Measurements from ENCODE around the gene FGF14. TPM values are rescaled to one million over a fixed set of nuclear protein-coding genes. Genes with fewer than 3 reads are reported as not detected.

The FGF14 gene
- total RNA-seq, 5 donors from 2014 or later (not counting 1 experiment from before 2014, with no cell fraction given): 0.03 TPM; not detected in 3

DNA sequence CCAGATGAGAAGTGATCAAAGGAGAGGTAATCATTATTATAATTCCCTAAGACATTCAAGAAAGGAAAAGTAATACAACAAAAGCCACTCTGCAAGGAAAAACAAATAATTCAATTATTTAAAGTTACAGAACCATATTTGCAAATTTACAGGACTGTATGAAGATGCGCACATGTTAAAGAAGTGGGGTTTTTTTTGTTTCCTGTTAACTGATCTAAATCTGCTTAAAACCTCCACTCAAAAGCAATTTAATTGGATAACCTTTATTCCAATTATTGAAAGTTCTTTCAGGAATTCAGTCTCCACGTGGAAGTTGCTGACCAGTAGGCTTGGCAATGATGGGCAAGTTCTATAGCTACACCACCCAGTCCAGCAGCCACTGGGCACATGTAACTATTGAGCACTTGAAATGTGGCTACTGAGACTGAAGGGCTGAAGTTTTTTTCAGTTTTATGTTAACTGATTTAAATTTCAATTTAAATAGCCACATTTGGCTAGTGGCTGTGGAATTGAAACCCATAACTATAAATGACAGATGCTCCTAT is 232.3 kb downstream of the FGF14 start:
- no peaks in the 10 kb centered on the region for H3K4me1 Mint-ChIP-seq
- no peak overlapping the region for H3K4me3 ChIP-seq (ENCODE audit: control insufficient read depth in 1 of 2, extremely low read depth in 1 of 2, low read length in 1 of 2)
- no peaks in the 10 kb centered on the region for H3K4me1 ChIP-seq (ENCODE audit: control insufficient read depth in 1 of 2, extremely low read depth in 1 of 2, insufficient read depth in 2 of 2, low read length in 2 of 2)
- DNase-seq (no peak), ATAC-seq (replicated peaks in 1 of 4) (no peak)
- peaks cover 3 to 4% (median 3%) of the 10 kb centered on the region in 3 donors for H3K9me3 Mint-ChIP-seq
- ChIA-PET CTCF (no interaction called here), POLR2A (no interaction called here)
- no peaks in the 10 kb centered on the region for H3K27me3 ChIP-seq (replicated peaks in 1 of 2; ENCODE audit: control insufficient read depth in 2 of 2, extremely low read depth in 1 of 2, insufficient read depth in 2 of 2, low read length in 1 of 2)
- no peak overlapping the region for H3K27ac ChIP-seq (ENCODE audit: low read length)
- H3K4me3 Mint-ChIP-seq: no peak overlapping the region
- no peaks in the 10 kb centered on the region for H3K36me3 ChIP-seq (ENCODE audit: control insufficient read depth in 2 of 2, extremely low read depth in 1 of 2, insufficient read depth in 1 of 2, low read length in 1 of 2)
- H3K27ac Mint-ChIP-seq: no peak overlapping the region
- peaks cover 3 to 8% of the 10 kb centered on the region in 2 donors for H3K27me3 Mint-ChIP-seq
- H3K36me3 Mint-ChIP-seq: no peaks in the 10 kb centered on the region
- 0% methylated on average over 1 of the region's 2 CpGs for WGBS (ENCODE audit: insufficient coverage)
- H3K9me3 ChIP-seq: no peaks in the 10 kb centered on the region

DNA sequence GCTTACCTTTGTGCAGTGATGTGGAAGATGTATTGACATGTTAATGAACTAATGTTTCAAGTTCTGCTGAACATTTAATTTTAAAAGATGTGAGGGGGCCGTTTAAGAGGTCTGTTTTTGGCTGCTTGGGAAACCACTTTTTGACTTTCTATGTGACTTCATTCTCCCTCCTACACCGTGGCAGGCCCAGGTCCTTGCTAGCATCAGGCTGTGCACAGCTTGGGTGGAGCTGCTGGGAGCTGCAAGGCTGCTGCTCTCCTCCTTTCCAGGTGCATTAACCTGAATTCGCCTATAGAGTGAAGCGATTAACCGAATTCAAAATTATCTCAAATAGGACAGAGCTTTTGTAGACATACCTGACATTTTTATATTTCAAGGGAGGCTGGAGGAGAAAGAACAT is 249.1 kb downstream of the FGF14 start:
- no peaks in the 10 kb centered on the region for H3K4me1 ChIP-seq (ENCODE audit: control insufficient read depth in 1 of 2, extremely low read depth in 1 of 2, insufficient read depth in 2 of 2, low read length in 2 of 2)
- H3K4me3 ChIP-seq (ENCODE audit: control insufficient read depth in 1 of 2, extremely low read depth in 1 of 2, low read length in 1 of 2): no peak overlapping the region
- ChIA-PET POLR2A (no interaction called here), CTCF (no interaction called here)
- Mint-ChIP-seq H3K9me3 (peaks cover 0 to 3% (median 0%) of the 10 kb centered on the region in 3 donors), H3K36me3 (no peaks in the 10 kb centered on the region), H3K4me1 (no peaks in the 10 kb centered on the region), H3K27ac (no peak overlapping the region), H3K27me3 (peaks cover 5 to 9% of the 10 kb centered on the region in 2 donors), H3K4me3 (no peak overlapping the region)
- 33% methylated on average over 1 of the region's 5 CpGs for WGBS (ENCODE audit: insufficient coverage)
- H3K36me3 ChIP-seq (ENCODE audit: control insufficient read depth in 2 of 2, extremely low read depth in 1 of 2, insufficient read depth in 1 of 2, low read length in 1 of 2): no peaks in the 10 kb centered on the region
- DNase-seq (no peak), ATAC-seq (replicated peaks in 1 of 4) (no peak)
- H3K27me3 ChIP-seq (replicated peaks in 1 of 2; ENCODE audit: control insufficient read depth in 2 of 2, extremely low read depth in 1 of 2, insufficient read depth in 2 of 2, low read length in 1 of 2): no peaks in the 10 kb centered on the region
- H3K27ac ChIP-seq (ENCODE audit: low read length): no peak overlapping the region
- no peaks in the 10 kb centered on the region for H3K9me3 ChIP-seq

DNA sequence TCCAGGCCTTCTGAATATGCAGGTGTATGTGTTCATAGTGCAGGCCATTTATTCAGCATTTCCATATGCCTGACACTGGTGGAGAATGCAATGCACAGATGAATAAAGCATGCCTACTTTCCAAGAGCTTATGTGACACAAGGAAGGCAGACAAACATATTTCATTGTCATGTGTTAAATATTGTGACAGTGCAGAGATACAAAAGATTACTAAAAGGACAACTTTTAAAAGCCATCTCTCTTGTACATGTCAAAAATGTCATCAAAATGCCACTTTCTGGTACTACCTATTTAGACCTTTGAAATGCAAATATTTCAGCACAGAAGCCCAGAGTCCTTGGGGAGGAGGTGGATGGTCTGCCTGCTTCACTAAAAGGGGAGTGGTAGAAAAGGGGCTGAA is 254.5 kb downstream of the FGF14 start:
- no peak overlapping the region for H3K4me3 Mint-ChIP-seq
- Histone ChIP-seq H3K4me1 (ENCODE audit: control insufficient read depth in 1 of 2, extremely low read depth in 1 of 2, insufficient read depth in 2 of 2, low read length in 2 of 2) (no peaks in the 10 kb centered on the region), H3K9me3 (no peaks in the 10 kb centered on the region), H3K4me3 (ENCODE audit: control insufficient read depth in 1 of 2, extremely low read depth in 1 of 2, low read length in 1 of 2) (no peak overlapping the region), H3K36me3 (ENCODE audit: control insufficient read depth in 2 of 2, extremely low read depth in 1 of 2, insufficient read depth in 1 of 2, low read length in 1 of 2) (no peaks in the 10 kb centered on the region), H3K27ac (ENCODE audit: low read length) (no peak overlapping the region), H3K27me3 (replicated peaks in 1 of 2; ENCODE audit: control insufficient read depth in 2 of 2, extremely low read depth in 1 of 2, insufficient read depth in 2 of 2, low read length in 1 of 2) (no peaks in the 10 kb centered on the region)
- CTCF ChIA-PET: no interaction called here
- no peak for ATAC-seq (replicated peaks in 1 of 4)
- no peak for DNase-seq
- H3K9me3 Mint-ChIP-seq: no peaks in the 10 kb centered on the region
- H3K27ac Mint-ChIP-seq: no peak overlapping the region
- no peaks in the 10 kb centered on the region for H3K36me3 Mint-ChIP-seq
- H3K27me3 Mint-ChIP-seq: peaks cover 2 to 4% of the 10 kb centered on the region in 2 donors
- H3K4me1 Mint-ChIP-seq: no peaks in the 10 kb centered on the region
- POLR2A ChIA-PET: no interaction called here

DNA sequence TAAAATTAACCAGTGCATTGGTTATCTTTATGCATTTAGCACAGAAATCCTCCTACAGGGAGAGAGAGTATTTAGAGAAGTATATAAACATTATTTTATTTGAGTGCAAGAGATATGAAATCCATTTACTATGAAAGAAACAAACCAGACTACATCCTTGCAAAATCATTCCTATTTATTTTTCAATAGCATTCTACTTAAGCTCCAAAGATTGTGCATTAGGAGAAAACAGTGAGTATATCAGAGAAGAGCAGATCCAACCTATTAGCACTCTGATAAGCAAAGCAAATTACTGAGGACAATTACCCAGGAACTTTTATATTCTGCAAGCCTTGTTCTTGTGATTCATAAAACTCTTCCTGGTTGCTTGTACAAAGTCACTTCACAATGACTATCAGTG is 256.1 kb downstream of the FGF14 start:
- no peak for DNase-seq
- Histone ChIP-seq H3K4me3 (ENCODE audit: control insufficient read depth in 1 of 2, extremely low read depth in 1 of 2, low read length in 1 of 2) (no peak overlapping the region), H3K36me3 (ENCODE audit: control insufficient read depth in 2 of 2, extremely low read depth in 1 of 2, insufficient read depth in 1 of 2, low read length in 1 of 2) (no peaks in the 10 kb centered on the region), H3K4me1 (ENCODE audit: control insufficient read depth in 1 of 2, extremely low read depth in 1 of 2, insufficient read depth in 2 of 2, low read length in 2 of 2) (no peaks in the 10 kb centered on the region), H3K9me3 (no peaks in the 10 kb centered on the region), H3K27ac (ENCODE audit: low read length) (no peak overlapping the region), H3K27me3 (replicated peaks in 1 of 2; ENCODE audit: control insufficient read depth in 2 of 2, extremely low read depth in 1 of 2, insufficient read depth in 2 of 2, low read length in 1 of 2) (no peaks in the 10 kb centered on the region)
- no peak overlapping the region for H3K27ac Mint-ChIP-seq
- H3K4me3 Mint-ChIP-seq: no peak overlapping the region
- peaks cover 0 to under 1% of the 10 kb centered on the region in 2 donors for H3K27me3 Mint-ChIP-seq
- H3K4me1 Mint-ChIP-seq: no peaks in the 10 kb centered on the region
- no peak for ATAC-seq (replicated peaks in 1 of 4)
- H3K9me3 Mint-ChIP-seq: no peaks in the 10 kb centered on the region
- no peaks in the 10 kb centered on the region for H3K36me3 Mint-ChIP-seq
- CTCF ChIA-PET: no interaction called here
- POLR2A ChIA-PET: interaction anchor here in 1 of 2 donors (0.6 kb wide), 1 partner anchor 263 kb away, joined by 6 read pairs; no protein-coding TSS in a partner anchor

DNA sequence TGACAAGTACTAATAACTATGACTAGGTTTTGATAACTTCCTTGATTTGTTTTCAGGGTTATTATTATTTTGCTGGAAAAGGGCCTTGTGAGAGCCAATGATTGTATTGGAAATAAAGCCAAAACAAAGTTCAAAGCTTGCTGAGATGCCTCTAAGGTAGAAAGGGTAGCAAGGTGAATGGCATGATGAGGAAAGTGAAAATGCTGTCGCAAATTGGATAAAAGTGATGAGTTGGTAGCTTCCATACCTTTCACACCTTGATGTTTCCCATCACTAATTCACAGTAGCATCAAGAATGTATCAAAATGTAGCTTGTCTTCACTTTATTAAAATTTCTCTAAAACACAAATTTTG is 259.4 kb downstream of the FGF14 start:
- Mint-ChIP-seq H3K27ac (no peak overlapping the region), H3K4me3 (no peak overlapping the region), H3K4me1 (no peaks in the 10 kb centered on the region), H3K36me3 (no peaks in the 10 kb centered on the region), H3K27me3 (no peaks in the 10 kb centered on the region), H3K9me3 (no peaks in the 10 kb centered on the region)
- DNase-seq (no peak), ATAC-seq (replicated peaks in 1 of 4) (no peak)
- Histone ChIP-seq H3K27me3 (replicated peaks in 1 of 2; ENCODE audit: control insufficient read depth in 2 of 2, extremely low read depth in 1 of 2, insufficient read depth in 2 of 2, low read length in 1 of 2) (peaks cover 0 to 2% of the 10 kb centered on the region in 2 experiments), H3K36me3 (ENCODE audit: control insufficient read depth in 2 of 2, extremely low read depth in 1 of 2, insufficient read depth in 1 of 2, low read length in 1 of 2) (no peaks in the 10 kb centered on the region), H3K27ac (ENCODE audit: low read length) (no peak overlapping the region), H3K9me3 (no peaks in the 10 kb centered on the region), H3K4me3 (ENCODE audit: control insufficient read depth in 1 of 2, extremely low read depth in 1 of 2, low read length in 1 of 2) (no peak overlapping the region), H3K4me1 (ENCODE audit: control insufficient read depth in 1 of 2, extremely low read depth in 1 of 2, insufficient read depth in 2 of 2, low read length in 2 of 2) (no peaks in the 10 kb centered on the region)
- WGBS (ENCODE audit: insufficient coverage): no CpG with 5 or more reads among the region's 1 CpG
- ChIA-PET CTCF (interaction anchor here in 1 of 2 donors (1.7 kb wide), 1 partner anchor 414 kb away, joined by 4 read pairs; no protein-coding TSS in a partner anchor), POLR2A (no interaction called here)

DNA sequence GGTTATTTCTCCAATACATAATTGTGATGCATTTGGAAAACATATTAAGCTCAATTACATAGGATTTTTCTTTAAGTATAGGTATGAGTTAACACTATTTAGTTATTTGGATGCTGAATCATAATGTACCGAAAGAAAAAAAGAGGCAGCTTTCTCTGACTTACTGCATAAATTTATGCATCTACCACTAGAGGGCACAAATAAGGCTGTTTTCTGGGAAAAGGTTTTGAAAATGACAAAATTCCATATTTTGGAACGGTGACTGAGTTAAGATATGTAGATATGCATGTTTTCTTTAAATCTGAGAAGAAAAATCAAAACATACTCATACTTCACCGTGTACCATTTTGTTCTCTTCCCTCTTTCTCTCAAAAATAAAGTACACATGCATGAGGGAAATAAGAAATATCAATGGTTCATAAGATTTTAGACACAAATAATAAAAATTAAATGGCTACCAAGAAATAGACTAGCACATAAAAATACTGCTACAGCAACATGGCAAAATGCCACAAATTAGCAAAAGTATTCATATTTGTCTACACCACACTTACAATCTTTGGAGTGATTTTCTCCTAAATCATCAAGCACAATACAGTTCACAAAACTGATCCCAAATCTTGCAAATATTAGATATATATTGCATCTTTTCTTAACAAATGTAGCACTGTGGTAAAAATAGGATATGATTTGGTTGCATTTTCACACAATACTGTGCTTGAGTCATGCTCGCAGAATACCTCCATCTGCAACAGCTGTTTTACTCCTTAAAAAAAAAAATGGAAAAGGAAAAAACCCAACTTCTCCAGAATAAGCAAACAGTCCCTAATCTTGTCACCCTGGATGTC is 260.0 kb downstream of the FGF14 start:
- CTCF ChIA-PET: interaction anchor here in 1 of 2 donors (0.6 to 1.7 kb wide), 4 partner anchors 115 to 981 kb away, joined by 3 to 4 read pairs (median 3); no protein-coding TSS in a partner anchor
- Histone ChIP-seq H3K36me3 (ENCODE audit: control insufficient read depth in 2 of 2, extremely low read depth in 1 of 2, insufficient read depth in 1 of 2, low read length in 1 of 2) (no peaks in the 10 kb centered on the region), H3K27me3 (replicated peaks in 1 of 2; ENCODE audit: control insufficient read depth in 2 of 2, extremely low read depth in 1 of 2, insufficient read depth in 2 of 2, low read length in 1 of 2) (peaks cover 0 to 2% of the 10 kb centered on the region in 2 experiments), H3K4me1 (ENCODE audit: control insufficient read depth in 1 of 2, extremely low read depth in 1 of 2, insufficient read depth in 2 of 2, low read length in 2 of 2) (no peaks in the 10 kb centered on the region), H3K27ac (ENCODE audit: low read length) (no peak overlapping the region), H3K4me3 (ENCODE audit: control insufficient read depth in 1 of 2, extremely low read depth in 1 of 2, low read length in 1 of 2) (no peak overlapping the region), H3K9me3 (no peaks in the 10 kb centered on the region)
- no peaks in the 10 kb centered on the region for H3K27me3 Mint-ChIP-seq
- H3K9me3 Mint-ChIP-seq: no peaks in the 10 kb centered on the region
- no CpG with 5 or more reads among the region's 4 CpGs for WGBS (ENCODE audit: insufficient coverage)
- H3K36me3 Mint-ChIP-seq: no peaks in the 10 kb centered on the region
- H3K27ac Mint-ChIP-seq: no peak overlapping the region
- POLR2A ChIA-PET: no interaction called here
- DNase-seq (peak in 1 of 35 experiments; percentile 1), ATAC-seq (replicated peaks in 1 of 4) (no peak)
- no peak overlapping the region for H3K4me3 Mint-ChIP-seq
- no peaks in the 10 kb centered on the region for H3K4me1 Mint-ChIP-seq
